A673 (cell line): ENCODE data around the gene GLB1L2. TPM values are rescaled to one million over a fixed set of nuclear protein-coding genes. Genes with fewer than 3 reads are reported as not detected.

Experiments
- BruUV-seq: library from RNA; stranded (reverse); fragments of 400-500 nt; replicated peaks from 2 replicates; lab custom pipeline; 2021; lab: Mats Ljungman, UMichigan
- CTCF ChIA-PET: fragments of 300-600 bp; sonication (Branson Sonifier 250); formaldehyde crosslinking; loops from one replicate; lab custom pipeline; 2022; ENCODE audit warnings: antibody characterized with exemption; lab: Charles Lee
- POLR2A ChIA-PET: fragments of 300-600 bp; sonication (Branson Sonifier 250); formaldehyde crosslinking; loops from one replicate; lab custom pipeline; 2022; ENCODE audit warnings: antibody characterized with exemption; ENCODE audit not compliant: low non-redundant PET; lab: Charles Lee
- DNase-seq: peaks from one replicate; pipeline ENCODE4 v3.0.0-alpha.2; 2015; ENCODE audit warnings: low spot score
- H3K27ac ChIP-seq: fragments of 200-600 bp; sonication (generic); 2 replicates; pipeline ENCODE4 v1.5.1; 2016; ENCODE audit warnings: mixed run types, low read depth, mild to moderate bottlenecking, mixed read lengths, antibody characterized with exemption, low read length; ENCODE audit not compliant: poor library complexity, severe bottlenecking
- H3K27me3 ChIP-seq: fragments of 200-600 bp; sonication (generic); replicated peaks from 2 replicates; pipeline ENCODE4 v1.6.1; 2017; ENCODE audit warnings: mixed run types, low read depth, mild to moderate bottlenecking, mixed read lengths, antibody characterized with exemption, low read length; ENCODE audit not compliant: insufficient read depth, poor library complexity
- H3K36me3 ChIP-seq: fragments of 200-600 bp; sonication (generic); 2 replicates; pipeline ENCODE4 v1.6.1; 2016; ENCODE audit warnings: mixed run types, mild to moderate bottlenecking, mixed read lengths, antibody characterized with exemption, low read length; ENCODE audit not compliant: insufficient read depth, poor library complexity, severe bottlenecking
- H3K4me1 ChIP-seq: fragments of 200-600 bp; sonication (generic); 2 replicates; pipeline ENCODE4 v1.6.1; 2017; ENCODE audit warnings: mixed run types, mild to moderate bottlenecking, mixed read lengths, antibody characterized with exemption, low read length; ENCODE audit not compliant: insufficient read depth, poor library complexity, severe bottlenecking
- H3K4me3 ChIP-seq: fragments of 200-600 bp; sonication (generic); 2 replicates; pipeline ENCODE4 v1.5.1; 2016; ENCODE audit warnings: low read depth, mixed run types, mild to moderate bottlenecking, mixed read lengths, low read length; ENCODE audit not compliant: poor library complexity, severe bottlenecking
- H3K9me3 ChIP-seq: fragments of 200-600 bp; sonication (generic); 2 replicates; pipeline ENCODE4 v1.6.1; 2016; ENCODE audit warnings: mixed run types, low read depth, mild to moderate bottlenecking, mixed read lengths, antibody characterized with exemption, low read length; ENCODE audit not compliant: poor library complexity, severe bottlenecking
- CTCF ChIP-seq: fragments of 300-800, 200-600 bp; sonication (generic); conservative IDR thresholded peaks from 2 replicates; pipeline ENCODE4 v1.5.1; 2017; ENCODE audit warnings: low read depth, mild to moderate bottlenecking, antibody characterized with exemption, low read length, moderate library complexity, mixed read lengths
- EZH2 ChIP-seq: fragments of 200-600 bp; sonication (generic); IDR thresholded peaks from 2 replicates; pipeline ENCODE4 v1.6.1; 2017; ENCODE audit warnings: borderline replicate concordance, low read depth, mild to moderate bottlenecking, mixed read lengths, antibody characterized with exemption, low read length; ENCODE audit not compliant: poor library complexity, severe bottlenecking
- intact Hi-C: fragments of 100-400 bp; cut with micrococcal nuclease; formaldehyde crosslinking; loops from one replicate; pipeline ENCODE4 v1.10.0; 2022; ENCODE audit not compliant: unreplicated experiment
- total RNA-seq: library from RNA; stranded (reverse); gene quantifications from 2 replicates; pipeline ENCODE4 v1.2.3, GENCODE V29; 2021

The GLB1L2 gene
- total RNA-seq, 1 experiment from 2014 or later: 22.6 TPM

DNA sequence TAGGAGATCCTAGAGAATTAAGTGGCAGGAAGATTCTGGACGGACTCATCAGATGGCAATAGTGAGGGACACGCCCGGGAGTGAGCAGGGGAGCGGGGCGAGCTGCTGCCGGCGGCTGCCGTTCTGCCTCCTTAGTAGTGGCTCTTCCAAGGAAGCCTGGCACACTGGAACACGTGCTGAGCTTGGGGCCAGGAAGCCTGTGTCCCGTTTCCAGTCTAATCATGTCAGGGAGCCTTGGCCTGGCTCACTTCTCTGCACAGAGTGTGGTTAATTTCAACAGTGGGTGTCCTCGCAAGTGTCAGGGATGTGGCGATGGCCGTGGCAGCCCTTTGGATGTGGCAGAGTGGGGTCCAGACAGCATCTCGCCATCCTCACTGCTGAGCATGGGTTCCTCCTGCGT is 39.1 kb upstream of the GLB1L2 start:
- Histone ChIP-seq H3K4me1 (no peaks in the 10 kb centered on the region), H3K27me3 (no peaks in the 10 kb centered on the region), H3K27ac (no peak overlapping the region), H3K36me3 (no peaks in the 10 kb centered on the region), H3K4me3 (no peak overlapping the region), H3K9me3 (no peaks in the 10 kb centered on the region)
- TF ChIP-seq CTCF (no peak), EZH2 (no peak)
- no peak for DNase-seq
- intact Hi-C loops: no loop called here
- POLR2A ChIA-PET: no interaction called here
- CTCF ChIA-PET: no interaction called here
- no TSS peak for BruUV-seq

GRCh38 chr11:134293119-134294113 is 38.4 kb upstream of the GLB1L2 start:
- BruUV-seq: no TSS peak
- H3K4me1 ChIP-seq: no peaks in the 10 kb centered on the region
- no peaks in the 10 kb centered on the region for H3K27me3 ChIP-seq
- intact Hi-C loops: no loop called here
- no peak for DNase-seq
- CTCF ChIA-PET: no interaction called here
- H3K27ac ChIP-seq: no peak overlapping the region
- H3K4me3 ChIP-seq: no peak overlapping the region
- H3K36me3 ChIP-seq: no peaks in the 10 kb centered on the region
- TF ChIP-seq EZH2 (no peak), CTCF (no peak)
- H3K9me3 ChIP-seq: no peaks in the 10 kb centered on the region
- POLR2A ChIA-PET: no interaction called here

DNA sequence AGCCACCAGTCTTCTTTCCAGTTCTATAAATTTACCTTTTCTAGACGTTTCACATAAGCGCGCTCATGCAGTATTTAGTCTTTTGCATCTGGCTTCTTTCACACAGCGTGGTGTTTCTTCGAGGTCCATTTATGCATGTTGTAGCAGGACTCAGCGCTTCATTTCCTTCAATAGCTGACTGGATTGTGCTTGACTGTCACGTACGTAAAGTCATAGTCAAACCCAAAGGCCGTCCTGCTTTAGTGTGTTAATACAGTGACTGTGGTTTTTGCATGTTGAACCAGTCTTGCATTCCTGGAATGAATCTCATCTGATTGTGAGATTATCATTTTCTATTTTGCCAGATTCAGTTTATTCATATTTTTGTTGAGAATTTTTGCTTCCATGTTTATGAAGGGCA is 37.1 kb upstream of the GLB1L2 start:
- no peaks in the 10 kb centered on the region for H3K4me1 ChIP-seq
- H3K27me3 ChIP-seq: no peaks in the 10 kb centered on the region
- TF ChIP-seq EZH2 (no peak), CTCF (no peak)
- ChIA-PET CTCF (no interaction called here), POLR2A (no interaction called here)
- H3K36me3 ChIP-seq: no peaks in the 10 kb centered on the region
- intact Hi-C loops: no loop called here
- H3K4me3 ChIP-seq: no peak overlapping the region
- no peak for DNase-seq
- no peak overlapping the region for H3K27ac ChIP-seq
- no peaks in the 10 kb centered on the region for H3K9me3 ChIP-seq
- BruUV-seq: no TSS peak
